ENCODE results near the gene ARL5C. TPM values are rescaled to one million over a fixed set of nuclear protein-coding genes. Genes with fewer than 3 reads are reported as not detected.
A peak's percentile ranks its signal among the peaks of the same experiment; 100 is the strongest.

Gene ARL5C
- total RNA-seq, 2 donors from 2014 or later = 0.27 TPM; not detected in 1

DNA sequence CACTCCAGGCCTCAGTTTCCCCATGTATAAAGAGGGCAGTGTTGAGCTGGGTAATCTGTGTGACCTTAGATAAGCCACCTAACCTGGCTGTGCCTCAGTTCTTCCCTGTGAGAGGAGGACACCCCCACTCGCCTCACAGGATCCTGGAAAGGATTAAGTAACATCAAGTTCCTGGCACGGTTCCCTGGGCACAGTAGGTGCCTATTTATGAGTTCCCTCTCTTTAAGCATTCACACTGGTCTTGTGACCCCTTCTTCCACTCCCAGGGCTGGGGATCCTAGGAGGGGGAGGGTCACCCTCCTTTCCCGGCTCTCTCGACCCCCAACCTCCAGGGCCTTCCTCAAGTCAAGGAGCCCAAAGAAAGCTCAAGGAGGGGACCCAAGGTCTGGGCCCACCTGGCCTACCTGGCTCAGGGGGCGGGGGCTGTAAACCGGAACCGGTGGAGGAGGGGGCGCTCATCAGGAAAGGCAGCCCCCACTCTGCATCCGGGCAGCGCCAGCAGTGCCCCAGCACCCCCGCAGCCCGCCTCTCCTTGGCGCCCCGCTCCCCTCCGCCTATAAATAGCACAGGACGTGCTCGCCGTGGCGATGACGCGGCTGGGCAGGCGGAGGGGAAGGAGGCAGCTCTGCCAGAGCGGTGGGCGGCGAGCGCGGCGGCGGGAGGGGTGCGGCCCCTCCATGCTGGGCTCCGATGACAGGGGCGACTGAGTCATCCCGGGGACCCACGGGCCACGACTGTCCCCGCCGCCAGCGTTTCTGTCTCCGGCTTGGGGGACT lies 43.5 kb upstream of the ARL5C start:
- TF ChIP-seq, protein P1, sequence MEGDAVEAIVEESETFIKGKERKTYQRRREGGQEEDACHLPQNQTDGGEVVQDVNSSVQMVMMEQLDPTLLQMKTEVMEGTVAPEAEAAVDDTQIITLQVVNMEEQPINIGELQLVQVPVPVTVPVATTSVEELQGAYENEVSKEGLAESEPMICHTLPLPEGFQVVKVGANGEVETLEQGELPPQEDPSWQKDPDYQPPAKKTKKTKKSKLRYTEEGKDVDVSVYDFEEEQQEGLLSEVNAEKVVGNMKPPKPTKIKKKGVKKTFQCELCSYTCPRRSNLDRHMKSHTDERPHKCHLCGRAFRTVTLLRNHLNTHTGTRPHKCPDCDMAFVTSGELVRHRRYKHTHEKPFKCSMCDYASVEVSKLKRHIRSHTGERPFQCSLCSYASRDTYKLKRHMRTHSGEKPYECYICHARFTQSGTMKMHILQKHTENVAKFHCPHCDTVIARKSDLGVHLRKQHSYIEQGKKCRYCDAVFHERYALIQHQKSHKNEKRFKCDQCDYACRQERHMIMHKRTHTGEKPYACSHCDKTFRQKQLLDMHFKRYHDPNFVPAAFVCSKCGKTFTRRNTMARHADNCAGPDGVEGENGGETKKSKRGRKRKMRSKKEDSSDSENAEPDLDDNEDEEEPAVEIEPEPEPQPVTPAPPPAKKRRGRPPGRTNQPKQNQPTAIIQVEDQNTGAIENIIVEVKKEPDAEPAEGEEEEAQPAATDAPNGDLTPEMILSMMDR (IDR thresholded peaks at IDR 0.05) = no peak
- H3K4me3 ChIP-seq = peak overlapping the region; percentile 77

DNA sequence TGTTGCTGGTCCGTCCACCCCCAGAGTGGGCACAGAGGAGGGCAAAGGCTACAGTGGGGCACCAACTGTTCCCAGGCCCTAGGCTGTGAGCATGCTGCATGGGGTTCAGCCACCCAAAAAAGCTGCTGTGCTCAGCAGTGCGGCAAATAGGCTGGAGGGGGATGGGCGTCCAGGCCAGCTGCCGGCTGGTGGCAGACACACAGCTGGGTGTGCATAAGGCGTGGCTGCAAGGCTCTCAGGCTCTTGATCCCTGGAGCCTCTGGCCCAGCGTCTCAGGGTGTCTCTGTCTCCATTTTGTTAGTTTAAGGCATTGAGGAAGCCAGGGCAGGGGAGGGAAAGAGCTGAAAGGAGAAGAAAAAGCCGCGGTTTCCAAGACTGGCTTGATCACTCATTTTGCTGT lies 42.9 kb upstream of the ARL5C start:
- Histone ChIP-seq H3K27ac (peak overlapping the region; percentile 93 to 95), H3K27me3 (replicated peaks; ENCODE audit: insufficient read depth) (no peaks in the 10 kb centered on the region), H3K9me3 (no peaks in the 10 kb centered on the region), H3K4me3 (peak overlapping the region; percentile 77), H3K4me1 (ENCODE audit: control insufficient read depth in 1 of 2, low read depth in 2 of 2) (peaks cover 34 to 54% of the 10 kb centered on the region in 2 donors), H3K36me3 (peaks cover 13% of the 10 kb centered on the region)
- DNase-seq (ENCODE audit: low spot score) (no peak), ATAC-seq (ENCODE audit: insufficient number of reproducible peaks, low FRiP score, low read depth) (no peak)
- TF ChIP-seq, protein P1 (IDR thresholded peaks at IDR 0.05) = no peak

More for the DNA sequence above, 43.5 kb upstream of the ARL5C start:
- Histone ChIP-seq H3K4me1 (ENCODE audit: control insufficient read depth in 1 of 2, low read depth in 2 of 2) (peaks cover 34 to 59% of the 10 kb centered on the region in 2 donors), H3K27ac (peak overlapping the region; percentile 93 to 95), H3K27me3 (replicated peaks; ENCODE audit: insufficient read depth) (no peaks in the 10 kb centered on the region), H3K36me3 (peaks cover 7% of the 10 kb centered on the region), H3K9me3 (no peaks in the 10 kb centered on the region)
- peak; percentile 80 for DNase-seq (ENCODE audit: low spot score)
- peak; percentile 62 for ATAC-seq (ENCODE audit: insufficient number of reproducible peaks, low FRiP score, low read depth)

DNA sequence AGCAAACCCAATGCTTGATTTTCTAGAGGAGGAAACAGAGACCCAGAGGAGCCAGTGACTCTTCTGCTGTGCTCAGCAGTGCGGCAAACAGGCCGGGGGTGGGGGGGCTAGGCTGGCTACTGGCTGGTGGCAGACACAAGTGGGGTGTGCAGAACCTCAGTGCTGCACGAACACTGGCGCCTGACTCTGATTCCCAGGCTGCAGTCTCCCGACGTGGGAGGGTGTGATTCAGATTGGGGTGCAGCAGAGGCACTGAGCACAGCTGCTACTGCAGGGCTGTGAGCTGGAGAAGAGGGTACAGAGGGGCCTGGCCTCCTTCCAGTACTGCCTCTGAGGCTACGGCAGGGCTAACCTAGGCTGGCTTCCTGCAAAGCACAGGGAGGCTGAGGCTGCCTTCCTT lies 42.2 kb upstream of the ARL5C start:
- DNase-seq (ENCODE audit: low spot score) (no peak), ATAC-seq (ENCODE audit: insufficient number of reproducible peaks, low FRiP score, low read depth) (no peak)
- peak overlapping the region; percentile 22 to 95 for H3K27ac ChIP-seq
- H3K9me3 ChIP-seq = no peaks in the 10 kb centered on the region
- TF ChIP-seq, protein P1 (IDR thresholded peaks at IDR 0.05) = no peak
- H3K27me3 ChIP-seq (replicated peaks; ENCODE audit: insufficient read depth) = no peaks in the 10 kb centered on the region
- peaks cover 34 to 48% of the 10 kb centered on the region in 2 donors for H3K4me1 ChIP-seq (ENCODE audit: control insufficient read depth in 1 of 2, low read depth in 2 of 2)
- H3K4me3 ChIP-seq = no peak overlapping the region
- H3K36me3 ChIP-seq = peaks cover 21% of the 10 kb centered on the region

DNA sequence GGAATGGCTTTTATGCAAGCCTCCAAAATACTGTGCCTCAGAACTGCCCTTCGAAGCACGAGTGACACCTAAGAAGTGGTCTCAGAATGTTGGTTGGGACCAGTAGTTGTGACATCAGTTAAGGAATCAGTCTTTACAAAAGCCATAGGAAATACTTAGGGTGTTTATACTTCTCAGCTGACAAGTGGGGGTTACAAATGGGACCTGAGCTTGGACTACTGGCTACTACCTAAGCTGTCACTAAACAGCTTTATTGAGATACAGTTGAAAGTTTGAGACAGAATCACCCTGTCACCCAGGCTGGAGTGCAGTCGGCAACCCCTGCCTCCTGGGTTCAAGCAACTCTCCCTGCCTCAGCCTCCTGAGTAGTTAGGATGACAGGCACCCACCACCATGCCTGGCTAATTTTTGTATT lies 39.2 kb upstream of the ARL5C start:
- no peaks in the 10 kb centered on the region for H3K9me3 ChIP-seq
- H3K27ac ChIP-seq = no peak overlapping the region
- DNase-seq (ENCODE audit: low spot score) = no peak
- TF ChIP-seq, protein P1 (IDR thresholded peaks at IDR 0.05) = no peak
- peaks cover 36 to 40% of the 10 kb centered on the region in 2 donors for H3K4me1 ChIP-seq (ENCODE audit: control insufficient read depth in 1 of 2, low read depth in 2 of 2)
- peaks cover 36% of the 10 kb centered on the region for H3K36me3 ChIP-seq
- no peak for ATAC-seq (ENCODE audit: insufficient number of reproducible peaks, low FRiP score, low read depth)
- H3K4me3 ChIP-seq = no peak overlapping the region
- no peaks in the 10 kb centered on the region for H3K27me3 ChIP-seq (replicated peaks; ENCODE audit: insufficient read depth)

DNA sequence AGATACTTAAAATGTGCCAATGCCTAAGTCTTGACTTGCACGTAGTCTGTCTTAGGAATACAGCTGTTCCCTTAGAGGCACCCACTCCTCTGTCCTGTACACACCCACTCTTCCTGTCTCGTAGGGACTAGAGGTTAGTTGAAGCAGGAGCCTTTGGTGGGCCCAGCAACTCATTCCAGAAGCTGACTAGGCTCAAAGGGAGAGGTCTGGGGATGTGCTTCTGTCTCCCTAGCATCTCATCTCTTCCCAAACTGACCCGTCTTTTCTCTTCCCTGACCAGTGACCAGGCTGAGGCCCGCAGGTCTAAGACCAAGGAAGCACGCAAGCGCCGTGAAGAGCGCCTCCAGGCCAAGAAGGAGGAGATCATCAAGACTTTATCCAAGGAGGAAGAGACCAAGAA lies 38.3 kb upstream of the ARL5C start:
- H3K27me3 ChIP-seq (replicated peaks; ENCODE audit: insufficient read depth) = no peaks in the 10 kb centered on the region

More for the DNA sequence above, 38.3 kb upstream of the ARL5C start:
- H3K9me3 ChIP-seq = no peaks in the 10 kb centered on the region
- DNase-seq (ENCODE audit: low spot score) = no peak
- H3K27ac ChIP-seq = no peak overlapping the region
- no peak for ATAC-seq (ENCODE audit: insufficient number of reproducible peaks, low FRiP score, low read depth)
- peaks cover 36% of the 10 kb centered on the region for H3K36me3 ChIP-seq
- peaks cover 29 to 35% of the 10 kb centered on the region in 2 donors for H3K4me1 ChIP-seq (ENCODE audit: control insufficient read depth in 1 of 2, low read depth in 2 of 2)
- TF ChIP-seq, protein P1 (IDR thresholded peaks at IDR 0.05) = no peak
- H3K4me3 ChIP-seq = no peak overlapping the region

All from thoracic aorta (tissue), 2 donors.